SK-N-SH (cell line): ENCODE data around the gene FPR2. TPM values are rescaled to one million over a fixed set of nuclear protein-coding genes. Genes with fewer than 3 reads are reported as not detected.

Source experiments
- CTCF ChIA-PET: fragments of 300-600, 350-600 bp; formaldehyde crosslinking; extraction: SDS; loops from one replicate; lab custom pipeline; 2021; lab: Yijun Ruan, JAX
- POLR2A ChIA-PET: fragments of 350-600 bp; sonication (Branson Sonifier 250); formaldehyde crosslinking; extraction: SDS; loops from one replicate; lab custom pipeline; 2020; ENCODE audit warnings: antibody characterized with exemption, inconsistent platforms; lab: Yijun Ruan, JAX
- DNase-seq: peaks from one replicate; pipeline ENCODE4 v3.0.0; 2012
- H2AFZ ChIP-seq: fragments of 200-600 bp; sonication (generic); 2 replicates; pipeline ENCODE4 v1.8.1; 2016; ENCODE audit warnings: antibody characterized with exemption, mild to moderate bottlenecking, low read depth
- H3F3A ChIP-seq: fragments of 200-600 bp; sonication (generic); replicated peaks from 2 replicates; pipeline ENCODE3; 2016; ENCODE audit warnings: antibody characterized with exemption, mild to moderate bottlenecking; ENCODE audit not compliant: insufficient read depth
- H3K27ac ChIP-seq, 2 experiments: fragments of 200-500 bp in 1 of 2; fragments of 200-600 bp in 1 of 2; sonication (Bioruptor generic) in 1 of 2; sonication (generic), shearing (Covaris generic) in 1 of 2; 2 replicates each; pipeline versions ENCODE4 v1.5.1 to v1.6.1; 2014 to 2016; ENCODE audit warnings: low read depth in 2 of 2, inconsistent platforms in 1 of 2, low read length in 1 of 2, mild to moderate bottlenecking in 1 of 2, mixed read lengths in 1 of 2
- H3K27me3 ChIP-seq: fragments of 200-600 bp; sonication (generic), shearing (Covaris generic); 2 replicates; pipeline ENCODE4 v1.6.1; 2016; ENCODE audit warnings: mixed run types; ENCODE audit not compliant: insufficient read depth
- H3K36me3 ChIP-seq, 2 experiments: fragments of 200-500 bp in 1 of 2; fragments of 200-600 bp in 1 of 2; sonication (Bioruptor generic) in 1 of 2; sonication (generic) in 1 of 2; replicated peaks in 1 of 2; 2 replicates each; pipeline versions ENCODE3 to v1.5.1; 2014 to 2016; ENCODE audit warnings: low read length in 1 of 2, mild to moderate bottlenecking in 1 of 2; ENCODE audit not compliant: insufficient read depth in 2 of 2, control insufficient read depth in 1 of 2
- H3K4me1 ChIP-seq, 2 experiments: fragments of 200-500 bp in 1 of 2; fragments of 200-600 bp in 1 of 2; sonication (Bioruptor generic) in 1 of 2; sonication (generic), shearing (Covaris generic) in 1 of 2; 2 replicates each; pipeline versions ENCODE4 v1.5.1 to v1.6.1; 2014 to 2016; ENCODE audit warnings: low read depth in 1 of 2, low read length in 1 of 2, mixed run types in 1 of 2; ENCODE audit not compliant: insufficient read depth in 2 of 2, control insufficient read depth in 1 of 2
- H3K4me2 ChIP-seq: fragments of 200-600 bp; sonication (generic), shearing (Covaris generic); 2 replicates; pipeline ENCODE4 v1.6.1; 2017; ENCODE audit warnings: mixed run types
- H3K4me3 ChIP-seq, 2 experiments: fragments of 200-500 bp in 1 of 2; fragments of 200-600 bp in 1 of 2; sonication (Bioruptor generic) in 1 of 2; sonication (generic), shearing (Covaris generic) in 1 of 2; 2 replicates each; pipeline versions ENCODE4 v1.5.1 to v1.8.1; 2014 to 2016; ENCODE audit warnings: low read depth in 2 of 2, inconsistent platforms in 1 of 2, low read length in 1 of 2, mild to moderate bottlenecking in 1 of 2, mixed read lengths in 1 of 2, moderate library complexity in 1 of 2
- H3K79me2 ChIP-seq: fragments of 200-600 bp; sonication (generic); 2 replicates; pipeline ENCODE4 v1.8.1; 2017; ENCODE audit warnings: mild to moderate bottlenecking; ENCODE audit not compliant: insufficient read depth
- H3K9ac ChIP-seq: fragments of 200-600 bp; sonication (generic); 2 replicates; pipeline ENCODE4 v1.6.1; 2017; ENCODE audit warnings: mixed run types
- H3K9me2 ChIP-seq: fragments of 200-600 bp; sonication (generic); 2 replicates; pipeline ENCODE4 v1.6.1; 2017; ENCODE audit warnings: mixed run types
- H3K9me3 ChIP-seq: fragments of 200-600 bp; sonication (generic); 2 replicates; pipeline ENCODE4 v1.6.1; 2017; ENCODE audit warnings: mixed run types, mild to moderate bottlenecking, moderate library complexity
- H4K20me1 ChIP-seq: fragments of 200-600 bp; sonication (generic); 2 replicates; pipeline ENCODE4 v1.6.1; 2017; ENCODE audit warnings: mild to moderate bottlenecking, mixed run types; ENCODE audit not compliant: insufficient read depth
- CHD2 ChIP-seq: fragments of 150-350 bp; IDR thresholded peaks from 2 replicates; pipeline ENCODE4 v1.6.1; 2018; ENCODE audit warnings: low read length; ENCODE audit not compliant: partially characterized antibody
- ELF1 ChIP-seq: IDR thresholded peaks from 2 replicates; pipeline ENCODE4 v1.4.0; 2012
- EP300 ChIP-seq, 2 experiments: IDR thresholded peaks; 2 replicates each; pipeline versions ENCODE4 v1.4.0 to v1.6.1; 2012; ENCODE audit warnings: borderline replicate concordance in 1 of 2, low read depth in 1 of 2, low read length in 1 of 2
- FOSL2 ChIP-seq: IDR thresholded peaks from 2 replicates; pipeline ENCODE4 v1.4.0; 2012; ENCODE audit warnings: low read depth, mild to moderate bottlenecking, moderate library complexity, borderline replicate concordance
- FOXJ3 ChIP-seq: sonication (generic); formaldehyde crosslinking; IDR thresholded peaks from 2 replicates; pipeline ENCODE4 v1.5.1; 2020; ENCODE audit warnings: mild to moderate bottlenecking, missing genetic modification reagents
- FOXM1 ChIP-seq: IDR thresholded peaks from 2 replicates; pipeline ENCODE4 v1.4.0; 2012; ENCODE audit warnings: low read depth, mild to moderate bottlenecking
- GABPA ChIP-seq: IDR thresholded peaks from 2 replicates; pipeline ENCODE4 v1.4.0; 2012; ENCODE audit warnings: low read depth, mild to moderate bottlenecking
- GATA2 ChIP-seq: sonication (generic); formaldehyde crosslinking; IDR thresholded peaks from 2 replicates; pipeline ENCODE4 v1.5.0; 2020; ENCODE audit warnings: mild to moderate bottlenecking, missing genetic modification reagents
- MEF2A ChIP-seq: IDR thresholded peaks from 2 replicates; pipeline ENCODE4 v1.4.0; 2012; ENCODE audit warnings: low read depth, borderline replicate concordance
- MXI1 ChIP-seq: IDR thresholded peaks from 2 replicates; pipeline ENCODE4 v1.6.1; 2012; ENCODE audit warnings: mild to moderate bottlenecking, low read depth, low read length, improper control_type of control experiment
- NFIC ChIP-seq: IDR thresholded peaks from 2 replicates; pipeline ENCODE4 v1.4.0; 2012; ENCODE audit warnings: borderline replicate concordance
- RAD21 ChIP-seq: IDR thresholded peaks from 2 replicates; pipeline ENCODE4 v1.6.1; 2012; ENCODE audit warnings: mild to moderate bottlenecking, low read length
- RXRA ChIP-seq: IDR thresholded peaks from 2 replicates; pipeline ENCODE4 v1.4.0; 2012; ENCODE audit warnings: low read depth, mild to moderate bottlenecking, borderline replicate concordance
- SIN3A ChIP-seq: IDR thresholded peaks from 2 replicates; pipeline ENCODE4 v1.6.1; 2012; ENCODE audit warnings: low read depth, mild to moderate bottlenecking, low read length, moderate library complexity, borderline replicate concordance
- TAF1 ChIP-seq: IDR thresholded peaks from 2 replicates; pipeline ENCODE4 v1.6.1; 2012; ENCODE audit warnings: low read depth, mild to moderate bottlenecking, low read length, moderate library complexity, borderline replicate concordance
- WGBS: methylation state at CpG from one replicate; pipeline ENCODE4 v1.1.6; 2017; ENCODE audit warnings: low lambda C conversion rate; 5-methylcytosine and 5-hydroxymethylcytosine counted together
- polyA plus RNA-seq, 3 experiments: library from polyadenylated mRNA; depleted of rRNA; stranded (reverse); fragments of >200 nt; gene quantifications; 2 replicates each; pipeline ENCODE4 v1.2.3, GENCODE V29; 2012
- TF ChIP-seq, protein P1 (sequence below): fragments of 150-350 bp; IDR thresholded peaks from 2 replicates; pipeline ENCODE4 v1.6.1; 2016; ENCODE audit warnings: mild to moderate bottlenecking, low read depth, low read length
- TF ChIP-seq, protein P2 (sequence below): IDR thresholded peaks from 2 replicates; pipeline ENCODE4 v1.4.0; 2012; ENCODE audit warnings: low read depth, borderline replicate concordance
- TF ChIP-seq, protein P3 (sequence below): IDR thresholded peaks from 2 replicates; pipeline ENCODE4 v1.4.0; 2012; ENCODE audit warnings: low read depth, borderline replicate concordance
- TF ChIP-seq, protein P4 (sequence below): IDR thresholded peaks from 2 replicates; pipeline ENCODE4 v1.6.1; 2012; ENCODE audit warnings: mild to moderate bottlenecking, low read depth, low read length, moderate library complexity
- TF ChIP-seq, protein P5 (sequence below): IDR thresholded peaks from 2 replicates; pipeline ENCODE4 v1.4.0; 2012; ENCODE audit warnings: low read depth
- TF ChIP-seq, protein P6 (sequence below): fragments of 150-350 bp; IDR thresholded peaks from 2 replicates; pipeline ENCODE4 v1.6.1; 2017; ENCODE audit warnings: antibody characterized with exemption, low read length, low read depth, borderline replicate concordance

FPR2 gene
- polyA plus RNA-seq, 1 of the 3 experiments (the other 2 are of a cell fraction), result not detected

DNA sequence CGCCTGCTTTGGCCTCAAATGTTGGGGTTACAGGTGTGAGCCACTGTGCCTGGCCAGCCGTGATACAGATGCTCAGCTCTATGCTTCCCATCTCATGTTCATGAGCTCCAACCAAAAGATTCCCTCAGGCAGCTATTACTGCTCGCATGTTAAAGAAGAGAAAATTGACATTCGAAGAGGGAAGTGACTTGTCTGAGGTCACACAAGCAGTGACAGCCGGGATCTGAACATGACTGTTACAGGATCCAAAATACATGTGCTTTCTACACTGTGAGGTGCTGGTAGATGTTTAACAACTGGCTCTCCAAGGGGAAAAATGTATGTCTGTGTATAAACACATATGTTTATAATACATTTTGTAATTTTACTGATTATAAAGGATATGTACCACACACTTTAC is 20.6 kb upstream of the FPR2 start (continued):
- TF ChIP-seq, protein P1, sequence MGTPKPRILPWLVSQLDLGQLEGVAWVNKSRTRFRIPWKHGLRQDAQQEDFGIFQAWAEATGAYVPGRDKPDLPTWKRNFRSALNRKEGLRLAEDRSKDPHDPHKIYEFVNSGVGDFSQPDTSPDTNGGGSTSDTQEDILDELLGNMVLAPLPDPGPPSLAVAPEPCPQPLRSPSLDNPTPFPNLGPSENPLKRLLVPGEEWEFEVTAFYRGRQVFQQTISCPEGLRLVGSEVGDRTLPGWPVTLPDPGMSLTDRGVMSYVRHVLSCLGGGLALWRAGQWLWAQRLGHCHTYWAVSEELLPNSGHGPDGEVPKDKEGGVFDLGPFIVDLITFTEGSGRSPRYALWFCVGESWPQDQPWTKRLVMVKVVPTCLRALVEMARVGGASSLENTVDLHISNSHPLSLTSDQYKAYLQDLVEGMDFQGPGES, result no peak
- TF ChIP-seq FOXM1, result no peak
- TF ChIP-seq GATA2 (CRISPR knock-in tag), result no peak
- no peak for TF ChIP-seq FOXJ3

DNA sequence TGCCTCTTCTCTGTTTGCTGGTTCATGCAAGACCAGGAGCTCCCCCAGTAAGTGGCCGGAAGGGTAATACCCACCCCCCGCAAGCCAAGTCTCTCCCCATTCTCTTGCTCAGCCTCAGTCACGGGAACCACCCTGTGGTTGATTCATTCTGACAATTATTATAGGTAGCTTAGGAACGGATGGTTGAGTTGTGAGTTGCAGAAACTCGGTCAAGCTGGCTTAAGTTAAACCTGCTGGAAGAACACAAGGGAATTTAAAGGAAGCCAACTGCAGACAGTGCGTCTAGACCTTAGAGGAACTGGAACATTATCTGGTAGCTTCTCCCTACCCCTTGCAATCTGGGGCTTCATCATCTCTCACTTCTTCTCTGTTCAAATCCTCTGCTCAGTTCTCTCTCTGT is 18.2 kb upstream of the FPR2 start:
- H3K4me3 ChIP-seq, result no peak overlapping the region
- H3K27me3 ChIP-seq, result peaks cover 38% of the 10 kb centered on the region; the same call in 1 of the 2 replicates
- H3K9me3 ChIP-seq, result no peaks in the 10 kb centered on the region
- ChIA-PET CTCF (interaction anchor here (0.6 to 2.4 kb wide), 3 partner anchors 35 to 364 kb away, joined by 3 to 11 read pairs (median 4); no protein-coding TSS in a partner anchor), POLR2A (no interaction called here)
- peak overlapping the region; percentile 61; the same call in 1 of the 2 replicates for H3K9ac ChIP-seq
- H3K36me3 ChIP-seq, result no peaks in the 10 kb centered on the region
- TF ChIP-seq NFIC, result no peak
- no peak for TF ChIP-seq MXI1
- no peak for TF ChIP-seq EP300 (IDR thresholded peaks at IDR 0.05; ENCODE audit: borderline replicate concordance in 1 of 2, low read depth in 1 of 2, low read length in 1 of 2)
- no peak for TF ChIP-seq ELF1
- TF ChIP-seq, protein P2, sequence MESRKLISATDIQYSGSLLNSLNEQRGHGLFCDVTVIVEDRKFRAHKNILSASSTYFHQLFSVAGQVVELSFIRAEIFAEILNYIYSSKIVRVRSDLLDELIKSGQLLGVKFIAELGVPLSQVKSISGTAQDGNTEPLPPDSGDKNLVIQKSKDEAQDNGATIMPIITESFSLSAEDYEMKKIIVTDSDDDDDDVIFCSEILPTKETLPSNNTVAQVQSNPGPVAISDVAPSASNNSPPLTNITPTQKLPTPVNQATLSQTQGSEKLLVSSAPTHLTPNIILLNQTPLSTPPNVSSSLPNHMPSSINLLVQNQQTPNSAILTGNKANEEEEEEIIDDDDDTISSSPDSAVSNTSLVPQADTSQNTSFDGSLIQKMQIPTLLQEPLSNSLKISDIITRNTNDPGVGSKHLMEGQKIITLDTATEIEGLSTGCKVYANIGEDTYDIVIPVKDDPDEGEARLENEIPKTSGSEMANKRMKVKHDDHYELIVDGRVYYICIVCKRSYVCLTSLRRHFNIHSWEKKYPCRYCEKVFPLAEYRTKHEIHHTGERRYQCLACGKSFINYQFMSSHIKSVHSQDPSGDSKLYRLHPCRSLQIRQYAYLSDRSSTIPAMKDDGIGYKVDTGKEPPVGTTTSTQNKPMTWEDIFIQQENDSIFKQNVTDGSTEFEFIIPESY, result no peak
- TF ChIP-seq RAD21, result no peak
- TF ChIP-seq, protein P3, sequence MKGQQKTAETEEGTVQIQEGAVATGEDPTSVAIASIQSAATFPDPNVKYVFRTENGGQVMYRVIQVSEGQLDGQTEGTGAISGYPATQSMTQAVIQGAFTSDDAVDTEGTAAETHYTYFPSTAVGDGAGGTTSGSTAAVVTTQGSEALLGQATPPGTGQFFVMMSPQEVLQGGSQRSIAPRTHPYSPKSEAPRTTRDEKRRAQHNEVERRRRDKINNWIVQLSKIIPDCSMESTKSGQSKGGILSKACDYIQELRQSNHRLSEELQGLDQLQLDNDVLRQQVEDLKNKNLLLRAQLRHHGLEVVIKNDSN, result no peak
- no peak for TF ChIP-seq GABPA
- TF ChIP-seq MEF2A, result no peak
- TF ChIP-seq TAF1, result no peak
- TF ChIP-seq CHD2, result no peak
- no peak for TF ChIP-seq FOSL2
- TF ChIP-seq, protein P4, sequence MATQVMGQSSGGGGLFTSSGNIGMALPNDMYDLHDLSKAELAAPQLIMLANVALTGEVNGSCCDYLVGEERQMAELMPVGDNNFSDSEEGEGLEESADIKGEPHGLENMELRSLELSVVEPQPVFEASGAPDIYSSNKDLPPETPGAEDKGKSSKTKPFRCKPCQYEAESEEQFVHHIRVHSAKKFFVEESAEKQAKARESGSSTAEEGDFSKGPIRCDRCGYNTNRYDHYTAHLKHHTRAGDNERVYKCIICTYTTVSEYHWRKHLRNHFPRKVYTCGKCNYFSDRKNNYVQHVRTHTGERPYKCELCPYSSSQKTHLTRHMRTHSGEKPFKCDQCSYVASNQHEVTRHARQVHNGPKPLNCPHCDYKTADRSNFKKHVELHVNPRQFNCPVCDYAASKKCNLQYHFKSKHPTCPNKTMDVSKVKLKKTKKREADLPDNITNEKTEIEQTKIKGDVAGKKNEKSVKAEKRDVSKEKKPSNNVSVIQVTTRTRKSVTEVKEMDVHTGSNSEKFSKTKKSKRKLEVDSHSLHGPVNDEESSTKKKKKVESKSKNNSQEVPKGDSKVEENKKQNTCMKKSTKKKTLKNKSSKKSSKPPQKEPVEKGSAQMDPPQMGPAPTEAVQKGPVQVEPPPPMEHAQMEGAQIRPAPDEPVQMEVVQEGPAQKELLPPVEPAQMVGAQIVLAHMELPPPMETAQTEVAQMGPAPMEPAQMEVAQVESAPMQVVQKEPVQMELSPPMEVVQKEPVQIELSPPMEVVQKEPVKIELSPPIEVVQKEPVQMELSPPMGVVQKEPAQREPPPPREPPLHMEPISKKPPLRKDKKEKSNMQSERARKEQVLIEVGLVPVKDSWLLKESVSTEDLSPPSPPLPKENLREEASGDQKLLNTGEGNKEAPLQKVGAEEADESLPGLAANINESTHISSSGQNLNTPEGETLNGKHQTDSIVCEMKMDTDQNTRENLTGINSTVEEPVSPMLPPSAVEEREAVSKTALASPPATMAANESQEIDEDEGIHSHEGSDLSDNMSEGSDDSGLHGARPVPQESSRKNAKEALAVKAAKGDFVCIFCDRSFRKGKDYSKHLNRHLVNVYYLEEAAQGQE, result no peak
- TF ChIP-seq, protein P5, sequence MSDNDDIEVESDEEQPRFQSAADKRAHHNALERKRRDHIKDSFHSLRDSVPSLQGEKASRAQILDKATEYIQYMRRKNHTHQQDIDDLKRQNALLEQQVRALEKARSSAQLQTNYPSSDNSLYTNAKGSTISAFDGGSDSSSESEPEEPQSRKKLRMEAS, result no peak
- no peak for TF ChIP-seq RXRA
- TF ChIP-seq, protein P6, sequence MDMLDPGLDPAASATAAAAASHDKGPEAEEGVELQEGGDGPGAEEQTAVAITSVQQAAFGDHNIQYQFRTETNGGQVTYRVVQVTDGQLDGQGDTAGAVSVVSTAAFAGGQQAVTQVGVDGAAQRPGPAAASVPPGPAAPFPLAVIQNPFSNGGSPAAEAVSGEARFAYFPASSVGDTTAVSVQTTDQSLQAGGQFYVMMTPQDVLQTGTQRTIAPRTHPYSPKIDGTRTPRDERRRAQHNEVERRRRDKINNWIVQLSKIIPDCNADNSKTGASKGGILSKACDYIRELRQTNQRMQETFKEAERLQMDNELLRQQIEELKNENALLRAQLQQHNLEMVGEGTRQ, result no peak
- TF ChIP-seq SIN3A, result no peak
- TF ChIP-seq, protein P1, result no peak
- peaks cover 9% of the 10 kb centered on the region for H3F3A ChIP-seq
- no peak for DNase-seq
- H3K4me1 ChIP-seq, result no peaks in the 10 kb centered on the region
- no peaks in the 10 kb centered on the region for H3K9me2 ChIP-seq
- H4K20me1 ChIP-seq, result no peaks in the 10 kb centered on the region
- 4% methylated on average over 6 of the region's 6 CpGs for WGBS
- H3K4me2 ChIP-seq, result peak overlapping the region; percentile 49; the same call in 1 of the 2 replicates
- no peak overlapping the region for H2AFZ ChIP-seq
- no peaks in the 10 kb centered on the region for H3K79me2 ChIP-seq
- peak overlapping the region in 1 of 2 experiments; percentile 76; a peak in 2 of 4 replicates for H3K27ac ChIP-seq
